SK-N-SH treated with all-trans-retinoic acid at 6 μM for 48 hours (cell line): Measurements from ENCODE around the gene SLC25A34.

ENCODE experiments used
- ARNTL ChIP-seq: fragments of 450-650 bp; formaldehyde crosslinking; IDR thresholded peaks from 2 replicates; pipeline ENCODE4 v1.5.0; 2020; ENCODE audit warnings: low read depth, mild to moderate bottlenecking, moderate library complexity, borderline replicate concordance
- CREB5 ChIP-seq: fragments of 250-450 bp; sonication (Bioruptor Pico); IDR thresholded peaks from 2 replicates; pipeline ENCODE4 v1.5.1; 2020; ENCODE audit warnings: low read depth, mild to moderate bottlenecking, moderate library complexity
- GLIS3 ChIP-seq: fragments of 250-450 bp; sonication (Bioruptor Pico); IDR thresholded peaks from 2 replicates; pipeline ENCODE4 v1.5.0; 2020; ENCODE audit warnings: mild to moderate bottlenecking, moderate library complexity
- OSR1 ChIP-seq: fragments of 250-450 bp; sonication (Bioruptor Pico); IDR thresholded peaks from 2 replicates; pipeline ENCODE4 v1.8.0; 2022; ENCODE audit warnings: moderate library complexity, mild to moderate bottlenecking, inconsistent platforms
- PATZ1 ChIP-seq: fragments of 250-450 bp; sonication (Bioruptor Pico); IDR thresholded peaks from 2 replicates; pipeline ENCODE4 v1.8.0; 2020; ENCODE audit warnings: mild to moderate bottlenecking, moderate library complexity, borderline replicate concordance
- RARB ChIP-seq: fragments of 250-450 bp; sonication (Bioruptor Pico); IDR thresholded peaks from 2 replicates; pipeline ENCODE4 v1.8.0; 2021; ENCODE audit warnings: mild to moderate bottlenecking, moderate library complexity
- SNAI2 ChIP-seq: fragments of 250-450 bp; sonication (Bioruptor Pico); IDR thresholded peaks from 2 replicates; pipeline ENCODE4 v1.5.0; 2020; ENCODE audit warnings: mild to moderate bottlenecking, moderate library complexity
- TOX ChIP-seq: fragments of 250-450 bp; sonication (Bioruptor Pico); IDR thresholded peaks from 2 replicates; pipeline ENCODE4 v1.8.0; 2021; ENCODE audit warnings: mild to moderate bottlenecking, moderate library complexity, borderline replicate concordance
- ZFP3 ChIP-seq: fragments of 250-450 bp; sonication (Bioruptor Pico); IDR thresholded peaks from 2 replicates; pipeline ENCODE4 v1.5.0; 2020; ENCODE audit warnings: mild to moderate bottlenecking, moderate library complexity
- ZFP30 ChIP-seq: fragments of 450-650 bp; formaldehyde crosslinking; IDR thresholded peaks from 2 replicates; pipeline ENCODE4 v1.5.0; 2022; ENCODE audit warnings: mild to moderate bottlenecking, moderate library complexity
- ZNF565 ChIP-seq: fragments of 450-650 bp; formaldehyde crosslinking; conservative IDR thresholded peaks from 2 replicates; pipeline ENCODE4 v1.5.0; 2020; ENCODE audit warnings: low read depth, mild to moderate bottlenecking, moderate library complexity
- ZNF70 ChIP-seq: fragments of 450-650 bp; formaldehyde crosslinking; IDR thresholded peaks from 2 replicates; pipeline ENCODE4 v1.5.0; 2020; ENCODE audit warnings: mild to moderate bottlenecking, moderate library complexity
- ZNF8 ChIP-seq: fragments of 450-650 bp; formaldehyde crosslinking; IDR thresholded peaks from 2 replicates; pipeline ENCODE4 v1.5.0; 2020; ENCODE audit warnings: mild to moderate bottlenecking, moderate library complexity
- TF ChIP-seq, protein P1 (sequence below): fragments of 250-450 bp; sonication (Bioruptor Pico); IDR thresholded peaks from 2 replicates; pipeline ENCODE4 v1.5.1; 2021; ENCODE audit warnings: mild to moderate bottlenecking, moderate library complexity

DNA sequence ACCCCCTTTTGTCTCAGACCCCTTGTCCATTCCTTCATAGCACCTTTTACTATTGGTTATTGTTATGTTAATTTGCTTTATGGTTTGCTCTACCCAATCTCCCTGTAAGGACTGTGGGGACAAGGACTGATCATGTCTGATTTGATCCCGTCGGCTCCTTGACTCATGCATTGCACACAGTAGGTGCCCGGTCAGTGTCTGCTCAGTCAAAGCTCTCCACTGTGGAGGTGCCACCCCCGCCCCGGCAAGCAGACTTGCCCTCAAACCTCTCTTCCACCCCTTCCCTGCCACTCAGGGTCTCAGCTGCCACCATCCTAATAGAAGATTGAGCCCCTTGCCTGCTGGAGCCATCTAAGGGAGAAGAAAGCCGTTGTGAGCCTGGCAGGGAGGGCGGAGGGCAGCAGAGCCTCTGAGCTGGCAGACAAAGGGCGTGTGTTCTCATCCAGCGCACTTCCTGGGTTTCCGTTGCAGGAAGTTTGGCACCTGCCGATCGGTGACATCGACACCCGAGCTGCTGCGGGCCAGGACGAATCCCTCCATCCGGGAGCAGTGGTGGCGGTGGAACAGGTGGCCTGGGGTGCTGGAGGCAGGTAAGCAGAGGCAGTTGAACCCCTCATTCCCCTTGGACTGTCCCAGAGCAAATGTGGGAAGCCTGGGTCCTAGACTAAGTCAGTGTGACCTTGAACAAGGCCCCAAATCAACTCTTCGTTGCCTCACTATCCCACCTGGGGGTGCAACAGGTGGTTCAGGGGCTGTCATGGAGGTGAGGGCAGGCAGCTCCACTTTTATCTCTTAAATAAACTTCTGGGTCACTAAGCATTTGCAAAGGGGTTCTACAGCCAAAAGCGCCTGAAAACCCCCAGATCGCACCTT, 20.3 kb downstream of the SLC25A34 start:
- TF ChIP-seq GLIS3, result no peak
- TF ChIP-seq ARNTL (CRISPR knock-in tag), result no peak
- no peak for TF ChIP-seq ZFP3
- TF ChIP-seq OSR1 (CRISPR knock-in tag), result no peak
- TF ChIP-seq PATZ1 (CRISPR knock-in tag), result no peak
- TF ChIP-seq, protein P1, sequence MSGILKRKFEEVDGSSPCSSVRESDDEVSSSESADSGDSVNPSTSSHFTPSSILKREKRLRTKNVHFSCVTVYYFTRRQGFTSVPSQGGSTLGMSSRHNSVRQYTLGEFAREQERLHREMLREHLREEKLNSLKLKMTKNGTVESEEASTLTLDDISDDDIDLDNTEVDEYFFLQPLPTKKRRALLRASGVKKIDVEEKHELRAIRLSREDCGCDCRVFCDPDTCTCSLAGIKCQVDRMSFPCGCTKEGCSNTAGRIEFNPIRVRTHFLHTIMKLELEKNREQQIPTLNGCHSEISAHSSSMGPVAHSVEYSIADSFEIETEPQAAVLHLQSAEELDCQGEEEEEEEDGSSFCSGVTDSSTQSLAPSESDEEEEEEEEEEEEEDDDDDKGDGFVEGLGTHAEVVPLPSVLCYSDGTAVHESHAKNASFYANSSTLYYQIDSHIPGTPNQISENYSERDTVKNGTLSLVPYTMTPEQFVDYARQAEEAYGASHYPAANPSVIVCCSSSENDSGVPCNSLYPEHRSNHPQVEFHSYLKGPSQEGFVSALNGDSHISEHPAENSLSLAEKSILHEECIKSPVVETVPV (CRISPR knock-in tag), result no peak
- no peak for TF ChIP-seq ZNF565 (CRISPR knock-in tag)
- TF ChIP-seq ZNF8, result no peak
- TF ChIP-seq RARB (CRISPR knock-in tag), result no peak
- TF ChIP-seq SNAI2 (CRISPR knock-in tag), result no peak
- no peak for TF ChIP-seq ZNF70 (CRISPR knock-in tag)
- TF ChIP-seq CREB5, result no peak
- no peak for TF ChIP-seq TOX (CRISPR knock-in tag)
- no peak for TF ChIP-seq ZFP30 (CRISPR knock-in tag)
